Measurements from ENCODE around the gene PALLD. TPM values are rescaled to one million over a fixed set of nuclear protein-coding genes. Genes with fewer than 3 reads are reported as not detected.

PALLD gene
- total RNA-seq, 2 experiments from 2014 or later: 0.49 to 0.78 TPM

GRCh38 chr4:168781341-168781740, 284.5 kb downstream of the PALLD start:
- H3K4me1 ChIP-seq (ENCODE audit: insufficient read depth, low read length): no peaks in the 10 kb centered on the region
- DNase-seq (no peak), ATAC-seq (ENCODE audit: poor library complexity) (no peak)
- Mint-ChIP-seq H3K4me1 (ENCODE audit: low read depth) (no peaks in the 10 kb centered on the region), H3K36me3 (ENCODE audit: low read depth) (no peaks in the 10 kb centered on the region), H3K27ac (no peak overlapping the region), H3K27me3 (no peaks in the 10 kb centered on the region), H3K9me3 (no peaks in the 10 kb centered on the region), H3K4me3 (no peak overlapping the region)
- intact Hi-C loops (cut with DNase I, micrococcal nuclease): no loop called here
- no peaks in the 10 kb centered on the region for H3K36me3 ChIP-seq (ENCODE audit: insufficient read depth, low read length)
- no peak overlapping the region for H3K4me3 ChIP-seq (ENCODE audit: low read length)
- H3K9me3 ChIP-seq (ENCODE audit: control insufficient read depth in 1 of 2, insufficient read depth in 1 of 2, low read length in 2 of 2): no peaks in the 10 kb centered on the region
- H3K27ac ChIP-seq (ENCODE audit: low read depth in 1 of 2, low read length in 2 of 2): no peak overlapping the region
- H3K27me3 ChIP-seq (ENCODE audit: control insufficient read depth in 1 of 2, insufficient read depth in 2 of 2, low read length in 2 of 2): no peaks in the 10 kb centered on the region
- ChIA-PET POLR2A (no interaction called here), CTCF (no interaction called here)
- TF ChIP-seq, protein P1, sequence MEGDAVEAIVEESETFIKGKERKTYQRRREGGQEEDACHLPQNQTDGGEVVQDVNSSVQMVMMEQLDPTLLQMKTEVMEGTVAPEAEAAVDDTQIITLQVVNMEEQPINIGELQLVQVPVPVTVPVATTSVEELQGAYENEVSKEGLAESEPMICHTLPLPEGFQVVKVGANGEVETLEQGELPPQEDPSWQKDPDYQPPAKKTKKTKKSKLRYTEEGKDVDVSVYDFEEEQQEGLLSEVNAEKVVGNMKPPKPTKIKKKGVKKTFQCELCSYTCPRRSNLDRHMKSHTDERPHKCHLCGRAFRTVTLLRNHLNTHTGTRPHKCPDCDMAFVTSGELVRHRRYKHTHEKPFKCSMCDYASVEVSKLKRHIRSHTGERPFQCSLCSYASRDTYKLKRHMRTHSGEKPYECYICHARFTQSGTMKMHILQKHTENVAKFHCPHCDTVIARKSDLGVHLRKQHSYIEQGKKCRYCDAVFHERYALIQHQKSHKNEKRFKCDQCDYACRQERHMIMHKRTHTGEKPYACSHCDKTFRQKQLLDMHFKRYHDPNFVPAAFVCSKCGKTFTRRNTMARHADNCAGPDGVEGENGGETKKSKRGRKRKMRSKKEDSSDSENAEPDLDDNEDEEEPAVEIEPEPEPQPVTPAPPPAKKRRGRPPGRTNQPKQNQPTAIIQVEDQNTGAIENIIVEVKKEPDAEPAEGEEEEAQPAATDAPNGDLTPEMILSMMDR (IDR thresholded peaks at IDR 0.05): no peak

GRCh38 chr4:168781926-168782325, 285.1 kb downstream of the PALLD start:
- ATAC-seq (ENCODE audit: poor library complexity) (no peak), DNase-seq (no peak)
- no peaks in the 10 kb centered on the region for H3K9me3 Mint-ChIP-seq
- H3K4me1 ChIP-seq (ENCODE audit: insufficient read depth, low read length): no peaks in the 10 kb centered on the region
- POLR2A ChIA-PET: no interaction called here
- no peaks in the 10 kb centered on the region for H3K27me3 Mint-ChIP-seq
- CTCF ChIA-PET: no interaction called here
- intact Hi-C loops (cut with DNase I, micrococcal nuclease): no loop called here
- H3K4me3 Mint-ChIP-seq: no peak overlapping the region
- no peaks in the 10 kb centered on the region for H3K9me3 ChIP-seq (ENCODE audit: control insufficient read depth in 1 of 2, insufficient read depth in 1 of 2, low read length in 2 of 2)
- TF ChIP-seq, protein P1 (IDR thresholded peaks at IDR 0.05): no peak
- H3K27ac Mint-ChIP-seq: no peak overlapping the region
- no peaks in the 10 kb centered on the region for H3K36me3 Mint-ChIP-seq (ENCODE audit: low read depth)
- H3K27ac ChIP-seq (ENCODE audit: low read depth in 1 of 2, low read length in 2 of 2): no peak overlapping the region
- no peaks in the 10 kb centered on the region for H3K4me1 Mint-ChIP-seq (ENCODE audit: low read depth)
- H3K27me3 ChIP-seq (ENCODE audit: control insufficient read depth in 1 of 2, insufficient read depth in 2 of 2, low read length in 2 of 2): no peaks in the 10 kb centered on the region
- H3K36me3 ChIP-seq (ENCODE audit: insufficient read depth, low read length): no peaks in the 10 kb centered on the region
- H3K4me3 ChIP-seq (ENCODE audit: low read length): no peak overlapping the region

- ATAC-seq (ENCODE audit: poor library complexity) (no peak), DNase-seq (no peak)
- no peaks in the 10 kb centered on the region for H3K36me3 Mint-ChIP-seq (ENCODE audit: low read depth)
- H3K27ac Mint-ChIP-seq: no peak overlapping the region
- Histone ChIP-seq H3K4me3 (ENCODE audit: low read length) (no peak overlapping the region), H3K36me3 (ENCODE audit: insufficient read depth, low read length) (no peaks in the 10 kb centered on the region), H3K9me3 (ENCODE audit: control insufficient read depth in 1 of 2, insufficient read depth in 1 of 2, low read length in 2 of 2) (no peaks in the 10 kb centered on the region), H3K27me3 (ENCODE audit: control insufficient read depth in 1 of 2, insufficient read depth in 2 of 2, low read length in 2 of 2) (no peaks in the 10 kb centered on the region), H3K27ac (ENCODE audit: low read depth in 1 of 2, low read length in 2 of 2) (no peak overlapping the region), H3K4me1 (ENCODE audit: insufficient read depth, low read length) (no peaks in the 10 kb centered on the region)
- CTCF ChIA-PET: no interaction called here
- TF ChIP-seq, protein P1 (IDR thresholded peaks at IDR 0.05): no peak
- H3K4me3 Mint-ChIP-seq: no peak overlapping the region
- no peaks in the 10 kb centered on the region for H3K27me3 Mint-ChIP-seq
- H3K4me1 Mint-ChIP-seq (ENCODE audit: low read depth): no peaks in the 10 kb centered on the region
- POLR2A ChIA-PET: no interaction called here
- intact Hi-C loops (cut with DNase I, micrococcal nuclease): no loop called here
- H3K9me3 Mint-ChIP-seq: no peaks in the 10 kb centered on the region
Measured at GRCh38 chr4:168782439-168782838, 285.6 kb downstream of the PALLD start.
